ENCODE data around the gene KSR2. TPM values are rescaled to one million over a fixed set of nuclear protein-coding genes. Genes with fewer than 3 reads are reported as not detected.
"Not testable (repeated sequence)": the region's sequence is repeated elsewhere in the genome, so short reads cannot be mapped to it uniquely, and the experiment has no call there.

KSR2 gene
- total RNA-seq, 1 donor, result under 0.01 TPM

GRCh38 chr12:117732761-117733548 is 235.8 kb downstream of the KSR2 start:
- no peak overlapping the region for H3K27ac ChIP-seq (ENCODE audit: low read depth, low read length)
- TF ChIP-seq CTCF (IDR thresholded peaks at IDR 0.05; ENCODE audit: extremely low read depth, low read depth, low read length), result no peak
- peak; percentile 30 for DNase-seq (ENCODE audit: insufficient read length, low spot score, missing footprints)
- H3K36me3 ChIP-seq (ENCODE audit: insufficient read depth, low read length), result no peaks in the 10 kb centered on the region
- no peaks in the 10 kb centered on the region for H3K4me1 ChIP-seq (ENCODE audit: insufficient read depth, low read length)
- no peaks in the 10 kb centered on the region for H3K27me3 ChIP-seq (ENCODE audit: insufficient read depth, low read length)
- H4K20me1 ChIP-seq (ENCODE audit: insufficient read depth, low read length), result no peaks in the 10 kb centered on the region
- H3K9me3 ChIP-seq (ENCODE audit: low read depth, low read length), result no peaks in the 10 kb centered on the region
- H3K79me2 ChIP-seq (ENCODE audit: insufficient read depth, low read length), result no peaks in the 10 kb centered on the region
- no peak overlapping the region for H2AFZ ChIP-seq (ENCODE audit: low read length)
- no peak overlapping the region for H3K4me2 ChIP-seq (ENCODE audit: insufficient read depth, low read length)
- no peak overlapping the region for H3K4me3 ChIP-seq (ENCODE audit: insufficient read depth, low read length)

DNA sequence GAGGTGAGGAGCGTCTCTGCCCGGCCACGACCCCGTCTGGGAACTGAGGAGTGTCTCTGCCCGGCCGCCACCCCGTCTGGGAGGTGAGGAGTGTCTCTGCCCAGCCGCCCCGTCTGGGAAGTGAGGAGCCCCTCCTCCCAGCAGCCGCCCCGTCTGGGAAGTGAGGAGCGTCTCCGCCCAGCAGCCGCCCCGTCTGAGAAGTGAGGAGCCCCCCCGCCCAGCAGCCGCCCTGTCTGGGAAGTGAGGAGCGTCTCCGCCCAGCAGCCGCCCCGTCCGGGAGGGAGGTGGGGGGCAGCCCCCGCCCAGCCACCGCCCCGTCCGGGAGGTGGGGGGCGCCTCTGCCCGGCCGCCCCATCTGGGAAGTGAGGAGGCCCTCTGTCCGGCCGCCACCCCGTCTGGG is 237.7 kb downstream of the KSR2 start:
- H2AFZ ChIP-seq (ENCODE audit: low read length); DNase-seq (ENCODE audit: insufficient read length, low spot score, missing footprints); H3K36me3 ChIP-seq (ENCODE audit: insufficient read depth, low read length); H3K9me3 ChIP-seq (ENCODE audit: low read depth, low read length); H3K4me2 ChIP-seq (ENCODE audit: insufficient read depth, low read length); H3K79me2 ChIP-seq (ENCODE audit: insufficient read depth, low read length); H3K27me3 ChIP-seq (ENCODE audit: insufficient read depth, low read length); H3K4me1 ChIP-seq (ENCODE audit: insufficient read depth, low read length); H3K27ac ChIP-seq (ENCODE audit: low read depth, low read length); H3K4me3 ChIP-seq (ENCODE audit: insufficient read depth, low read length); H4K20me1 ChIP-seq (ENCODE audit: insufficient read depth, low read length): not testable (repeated sequence)

DNA sequence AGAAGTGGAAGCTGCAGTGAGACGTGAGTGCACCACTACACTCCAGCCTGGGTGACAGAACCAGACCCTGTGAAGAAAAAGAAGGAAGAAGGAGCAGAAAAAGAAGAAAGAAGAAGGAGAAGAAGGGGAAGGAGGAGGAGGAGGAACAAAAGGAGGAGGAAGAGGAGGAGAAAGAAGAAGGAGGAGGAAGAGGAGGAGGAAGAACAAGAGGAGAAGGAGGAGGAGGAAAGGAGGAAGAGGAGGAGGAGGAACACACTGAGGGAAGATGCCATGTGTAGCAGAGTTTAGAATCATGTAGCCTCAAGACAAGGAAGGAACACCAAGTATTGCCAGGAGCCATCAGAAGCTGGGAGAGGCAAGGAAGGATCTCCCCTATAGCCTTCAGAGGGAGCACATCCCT is 241.5 kb downstream of the KSR2 start:
- H3K4me3 ChIP-seq (ENCODE audit: insufficient read depth, low read length), result no peak overlapping the region
- H3K27me3 ChIP-seq (ENCODE audit: insufficient read depth, low read length), result no peaks in the 10 kb centered on the region
- no peak overlapping the region for H2AFZ ChIP-seq (ENCODE audit: low read length)
- H3K4me1 ChIP-seq (ENCODE audit: insufficient read depth, low read length), result no peaks in the 10 kb centered on the region
- H3K36me3 ChIP-seq (ENCODE audit: insufficient read depth, low read length), result no peaks in the 10 kb centered on the region
- no peak overlapping the region for H3K27ac ChIP-seq (ENCODE audit: low read depth, low read length)
- H4K20me1 ChIP-seq (ENCODE audit: insufficient read depth, low read length), result no peaks in the 10 kb centered on the region
- no peak for TF ChIP-seq CTCF (IDR thresholded peaks at IDR 0.05; ENCODE audit: extremely low read depth, low read depth, low read length)
- DNase-seq (ENCODE audit: insufficient read length, low spot score, missing footprints), result no peak
- no peaks in the 10 kb centered on the region for H3K79me2 ChIP-seq (ENCODE audit: insufficient read depth, low read length)
- H3K9me3 ChIP-seq (ENCODE audit: low read depth, low read length), result no peaks in the 10 kb centered on the region
- no peak overlapping the region for H3K4me2 ChIP-seq (ENCODE audit: insufficient read depth, low read length)

DNA sequence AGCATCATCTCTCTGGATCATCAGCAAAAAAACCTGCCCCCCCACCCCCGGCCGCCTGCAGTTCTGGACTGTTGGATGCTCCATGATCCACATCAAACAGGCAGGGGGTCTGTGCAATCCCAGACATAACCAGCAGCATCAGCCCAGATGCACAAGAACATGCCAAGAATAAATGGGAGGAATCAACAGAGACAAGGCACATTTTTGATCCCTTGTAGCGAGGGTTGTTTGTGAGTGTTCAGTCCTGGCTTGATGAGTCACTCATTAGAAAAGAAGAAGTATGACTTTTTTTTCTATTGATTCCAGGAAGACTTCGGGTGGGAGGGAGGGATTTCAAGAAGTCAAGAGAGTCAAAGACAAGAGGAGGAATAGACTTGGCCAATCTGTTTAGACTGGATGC is 244.2 kb downstream of the KSR2 start:
- no peaks in the 10 kb centered on the region for H3K9me3 ChIP-seq (ENCODE audit: low read depth, low read length)
- no peaks in the 10 kb centered on the region for H3K36me3 ChIP-seq (ENCODE audit: insufficient read depth, low read length)
- no peak overlapping the region for H2AFZ ChIP-seq (ENCODE audit: low read length)
- H3K27me3 ChIP-seq (ENCODE audit: insufficient read depth, low read length), result no peaks in the 10 kb centered on the region
- DNase-seq (ENCODE audit: insufficient read length, low spot score, missing footprints), result no peak
- H3K4me3 ChIP-seq (ENCODE audit: insufficient read depth, low read length), result no peak overlapping the region
- H3K27ac ChIP-seq (ENCODE audit: low read depth, low read length), result no peak overlapping the region
- TF ChIP-seq CTCF (IDR thresholded peaks at IDR 0.05; ENCODE audit: extremely low read depth, low read depth, low read length), result no peak
- no peaks in the 10 kb centered on the region for H3K4me1 ChIP-seq (ENCODE audit: insufficient read depth, low read length)
- no peaks in the 10 kb centered on the region for H3K79me2 ChIP-seq (ENCODE audit: insufficient read depth, low read length)
- no peaks in the 10 kb centered on the region for H4K20me1 ChIP-seq (ENCODE audit: insufficient read depth, low read length)
- no peak overlapping the region for H3K4me2 ChIP-seq (ENCODE audit: insufficient read depth, low read length)

Data from osteoblast (primary cell).